Suprapubic skin (tissue), 4 donors: ENCODE measurements around the gene KRT78. TPM values are rescaled to one million over a fixed set of nuclear protein-coding genes. Genes with fewer than 3 reads are reported as not detected.
A peak's percentile ranks its signal among the peaks of the same experiment; 100 is the strongest.

Experiments used
- DNase-seq, 2 donors: peaks; one replicate each; pipeline ENCODE4 v3.0.0-alpha.2; 2019; ENCODE audit warnings: low spot score in 2 of 2
- H3K27ac ChIP-seq: fragments of 200-600 bp; sonication (generic); one replicate; pipeline ENCODE4 v1.5.1; 2019
- H3K27me3 ChIP-seq: fragments of 200-600 bp; sonication (generic); one replicate; pipeline ENCODE4 v1.5.1; 2019
- H3K36me3 ChIP-seq: fragments of 200-600 bp; sonication (generic); one replicate; pipeline ENCODE4 v1.5.1; 2019
- H3K4me1 ChIP-seq: fragments of 200-600 bp; sonication (generic); one replicate; pipeline ENCODE4 v1.5.1; 2019
- H3K4me3 ChIP-seq: fragments of 200-600 bp; sonication (generic); one replicate; pipeline ENCODE4 v1.5.1; 2019; ENCODE audit warnings: mild to moderate bottlenecking
- H3K9me3 ChIP-seq: fragments of 200-600 bp; sonication (generic); one replicate; pipeline ENCODE4 v1.5.1; 2019
- EP300 ChIP-seq: sonication (generic); formaldehyde crosslinking; IDR thresholded peaks from one replicate; pipeline ENCODE4 v1.6.1; 2017; ENCODE audit warnings: antibody characterized with exemption
- POLR2A ChIP-seq, 2 donors: fragments of 450-650 bp; IDR thresholded peaks; one replicate each; pipeline ENCODE4 v1.6.1; 2017; ENCODE audit warnings: antibody characterized with exemption in 2 of 2, mild to moderate bottlenecking in 2 of 2, moderate library complexity in 2 of 2
- POLR2AphosphoS5 ChIP-seq, 3 donors: sonication (generic); formaldehyde crosslinking; IDR thresholded peaks; one replicate each; pipeline ENCODE4 v1.6.1; 2017; ENCODE audit warnings: antibody characterized with exemption in 3 of 3
- WGBS: methylation state at CpG from one replicate; pipeline ENCODE4 v1.1.5; 2018; 5-methylcytosine and 5-hydroxymethylcytosine counted together
- total RNA-seq, 4 donors: library from RNA; depleted of rRNA; stranded (reverse); fragments of >200 nt; gene quantifications; one replicate each; pipeline ENCODE4 v1.1.0, GENCODE V29; 2016
- TF ChIP-seq, protein P1 (sequence below), 2 donors: fragments of 200-600 bp in 1 of 2; fragments of 450-650 bp in 1 of 2; sonication (generic) in 1 of 2; IDR thresholded peaks; one replicate each; pipeline ENCODE4 v1.5.1; 2016 to 2019; ENCODE audit warnings: antibody characterized with exemption in 2 of 2, mild to moderate bottlenecking in 1 of 2, moderate library complexity in 1 of 2

Gene KRT78
- total RNA-seq, 4 donors from 2014 or later = 48.9 to 115 (median 80.0) TPM

DNA sequence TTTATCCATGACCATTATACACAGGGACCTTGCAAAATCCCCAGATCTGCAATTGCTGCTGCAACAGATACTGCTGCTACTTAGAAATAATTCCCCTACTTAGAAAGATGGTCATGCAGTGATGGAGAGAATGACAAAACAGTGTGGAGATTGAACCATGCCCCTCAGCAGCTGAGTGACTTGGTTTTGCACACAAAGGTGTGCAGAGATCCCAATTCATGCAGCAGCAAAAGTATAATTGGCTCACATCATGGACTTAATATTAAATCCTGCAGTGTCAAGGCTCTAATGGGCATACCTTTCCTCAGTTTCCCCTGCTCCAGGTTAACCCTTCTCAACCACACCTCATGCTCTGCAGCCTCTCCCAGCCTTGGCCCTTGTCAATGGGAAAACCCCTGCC, 3.0 kb upstream of the KRT78 start:
- Histone ChIP-seq H3K27me3 (no peaks in the 10 kb centered on the region), H3K4me3 (no peak overlapping the region), H3K9me3 (no peaks in the 10 kb centered on the region), H3K36me3 (no peaks in the 10 kb centered on the region), H3K27ac (no peak overlapping the region), H3K4me1 (peaks cover 15% of the 10 kb centered on the region)
- DNase-seq = peak in 1 of 2 donors; percentile 14
- TF ChIP-seq EP300 = no peak
- TF ChIP-seq POLR2A (IDR thresholded peaks at IDR 0.05) = no peak

DNA sequence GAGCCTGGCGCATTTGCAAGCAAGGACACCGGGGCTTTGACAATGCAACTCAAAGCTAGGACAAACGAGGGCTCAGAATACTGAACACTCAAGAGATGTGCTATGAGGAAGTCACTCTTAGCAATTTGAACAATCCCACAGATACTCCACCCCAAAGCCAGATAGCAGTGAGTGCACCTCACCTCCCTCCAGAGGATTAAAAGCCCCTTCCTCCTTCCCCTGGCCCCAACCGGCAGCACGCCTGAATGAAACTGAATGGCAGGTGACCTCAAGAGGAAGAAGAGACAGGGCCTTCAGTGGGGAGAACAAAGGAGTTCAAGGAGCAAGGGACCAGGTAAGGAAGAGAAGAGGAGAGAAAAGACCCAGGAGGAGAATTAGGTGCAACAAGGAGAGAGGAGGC, 1.9 kb upstream of the KRT78 start:
- 91% methylated on average over 5 of the region's 5 CpGs for WGBS
- no peaks in the 10 kb centered on the region for H3K27me3 ChIP-seq
- H3K4me3 ChIP-seq = no peak overlapping the region
- peak in 1 of 2 donors; percentile 9 for DNase-seq
- H3K4me1 ChIP-seq = peaks cover 21% of the 10 kb centered on the region
- no peaks in the 10 kb centered on the region for H3K36me3 ChIP-seq
- H3K27ac ChIP-seq = no peak overlapping the region
- TF ChIP-seq POLR2A (IDR thresholded peaks at IDR 0.05) (no peak), EP300 (no peak)
- TF ChIP-seq, protein P1, sequence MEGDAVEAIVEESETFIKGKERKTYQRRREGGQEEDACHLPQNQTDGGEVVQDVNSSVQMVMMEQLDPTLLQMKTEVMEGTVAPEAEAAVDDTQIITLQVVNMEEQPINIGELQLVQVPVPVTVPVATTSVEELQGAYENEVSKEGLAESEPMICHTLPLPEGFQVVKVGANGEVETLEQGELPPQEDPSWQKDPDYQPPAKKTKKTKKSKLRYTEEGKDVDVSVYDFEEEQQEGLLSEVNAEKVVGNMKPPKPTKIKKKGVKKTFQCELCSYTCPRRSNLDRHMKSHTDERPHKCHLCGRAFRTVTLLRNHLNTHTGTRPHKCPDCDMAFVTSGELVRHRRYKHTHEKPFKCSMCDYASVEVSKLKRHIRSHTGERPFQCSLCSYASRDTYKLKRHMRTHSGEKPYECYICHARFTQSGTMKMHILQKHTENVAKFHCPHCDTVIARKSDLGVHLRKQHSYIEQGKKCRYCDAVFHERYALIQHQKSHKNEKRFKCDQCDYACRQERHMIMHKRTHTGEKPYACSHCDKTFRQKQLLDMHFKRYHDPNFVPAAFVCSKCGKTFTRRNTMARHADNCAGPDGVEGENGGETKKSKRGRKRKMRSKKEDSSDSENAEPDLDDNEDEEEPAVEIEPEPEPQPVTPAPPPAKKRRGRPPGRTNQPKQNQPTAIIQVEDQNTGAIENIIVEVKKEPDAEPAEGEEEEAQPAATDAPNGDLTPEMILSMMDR (IDR thresholded peaks at IDR 0.05) = no peak
- no peaks in the 10 kb centered on the region for H3K9me3 ChIP-seq

DNA sequence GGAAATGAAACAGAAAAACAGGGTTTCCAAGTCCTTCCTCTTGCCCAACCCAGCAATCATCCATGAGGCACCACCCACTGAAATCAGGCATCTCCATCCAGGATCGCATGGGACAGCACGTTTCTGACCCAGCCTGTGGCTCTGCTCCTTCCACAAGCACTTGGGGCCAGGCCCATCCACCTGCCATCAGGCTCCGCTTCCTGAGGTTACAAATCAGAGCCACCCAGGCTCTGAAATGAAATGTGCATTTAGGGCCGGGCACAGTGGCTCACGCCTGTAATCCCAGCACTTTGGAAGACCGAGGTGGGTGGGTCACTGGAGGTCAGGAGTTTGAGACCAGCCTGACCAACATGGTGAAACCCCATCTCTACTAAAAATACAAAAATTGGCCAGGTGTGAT, 717 bp upstream of the KRT78 start:
- DNase-seq = peak in 1 of 2 donors; percentile 45
- Histone ChIP-seq H3K4me1 (peaks cover 21% of the 10 kb centered on the region), H3K27ac (no peak overlapping the region), H3K36me3 (no peaks in the 10 kb centered on the region), H3K4me3 (no peak overlapping the region), H3K9me3 (no peaks in the 10 kb centered on the region), H3K27me3 (no peaks in the 10 kb centered on the region)
- no peak for TF ChIP-seq POLR2A (IDR thresholded peaks at IDR 0.05)
- TF ChIP-seq POLR2AphosphoS5 (IDR thresholded peaks at IDR 0.05) = no peak
- no peak for TF ChIP-seq EP300
- TF ChIP-seq, protein P1 (IDR thresholded peaks at IDR 0.05) = no peak
- 68% methylated on average over 6 of the region's 6 CpGs for WGBS

DNA sequence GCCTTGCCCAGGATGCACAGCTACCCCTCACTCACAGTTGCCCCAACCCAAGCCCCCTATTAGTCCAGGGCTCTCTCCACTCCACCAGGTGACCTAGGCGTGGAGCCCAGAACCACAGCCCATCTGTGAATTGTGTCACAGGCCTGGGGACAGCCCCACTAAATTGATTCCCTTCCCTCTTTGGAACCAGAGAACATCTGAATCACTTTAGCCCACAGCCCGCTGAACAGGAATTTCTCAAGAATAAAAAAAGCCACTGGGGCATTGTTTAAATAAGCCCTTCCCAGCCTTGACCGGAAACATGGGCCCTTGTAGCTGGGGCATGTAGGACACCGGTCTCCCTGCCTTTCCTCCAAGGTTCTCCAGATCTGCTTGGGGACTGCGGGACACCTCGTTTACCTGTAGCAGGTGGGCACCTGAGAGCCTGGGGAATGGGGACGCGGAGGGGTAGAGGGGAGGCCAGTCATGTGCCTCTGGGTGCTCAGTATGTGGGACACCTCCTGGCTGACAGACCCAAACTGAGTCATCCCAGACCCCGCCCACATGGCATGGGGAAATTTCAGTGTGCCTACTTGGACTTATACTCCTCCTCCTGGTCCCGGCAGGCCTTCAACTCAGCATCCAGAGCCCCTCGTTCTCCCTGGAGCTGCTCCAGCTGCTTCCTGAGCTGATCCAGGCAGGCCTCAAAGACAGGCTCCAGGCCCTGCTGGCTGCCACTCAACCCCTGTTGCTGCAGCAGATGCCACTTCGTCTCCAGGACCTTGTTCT, 1.3 kb downstream of the KRT78 start:
- TF ChIP-seq POLR2A (IDR thresholded peaks at IDR 0.05) = no peak
- H3K36me3 ChIP-seq = no peaks in the 10 kb centered on the region
- no peaks in the 10 kb centered on the region for H3K9me3 ChIP-seq
- peak in 1 of 2 donors; percentile 62 for DNase-seq
- 67% methylated on average over 7 of the region's 12 CpGs for WGBS
- H3K27ac ChIP-seq = peak overlapping the region; percentile 31
- no peaks in the 10 kb centered on the region for H3K27me3 ChIP-seq
- H3K4me3 ChIP-seq = no peak overlapping the region
- peaks cover 21% of the 10 kb centered on the region for H3K4me1 ChIP-seq

DNA sequence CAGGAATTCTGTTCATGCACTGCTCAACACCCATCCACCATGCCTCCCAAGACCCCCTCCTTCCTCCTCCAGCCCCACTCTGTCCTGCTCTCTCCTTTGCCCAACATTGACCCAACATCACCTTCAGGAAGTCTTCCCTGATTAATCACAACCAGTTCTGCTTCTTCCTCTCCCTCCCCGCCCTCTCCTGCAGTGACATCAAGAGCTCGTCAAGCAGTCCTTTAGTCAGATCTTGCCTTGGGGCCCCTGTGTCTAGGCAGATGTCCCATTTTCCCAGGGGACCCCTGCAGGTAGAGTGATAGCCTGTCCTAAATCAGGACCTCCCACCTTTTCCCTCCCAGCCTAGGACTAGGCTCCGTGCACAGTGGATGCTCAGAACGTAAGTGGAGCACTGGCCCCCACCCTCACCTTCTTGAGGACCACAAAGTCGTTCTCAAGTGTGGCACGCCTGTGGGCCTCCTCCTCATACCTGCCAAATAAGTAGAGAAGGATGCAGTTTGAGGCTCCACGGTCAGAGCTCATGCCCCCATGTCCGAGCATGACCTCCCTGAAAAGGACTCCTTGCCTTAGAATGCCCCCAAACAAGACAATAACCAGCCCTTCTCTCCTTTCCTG, 2.3 kb downstream of the KRT78 start:
- TF ChIP-seq EP300 = no peak
- TF ChIP-seq, protein P1 (IDR thresholded peaks at IDR 0.05) = no peak
- Histone ChIP-seq H3K36me3 (no peaks in the 10 kb centered on the region), H3K4me3 (no peak overlapping the region), H3K9me3 (no peaks in the 10 kb centered on the region), H3K4me1 (peaks cover 21% of the 10 kb centered on the region), H3K27me3 (no peaks in the 10 kb centered on the region), H3K27ac (no peak overlapping the region)
- WGBS = 77% methylated on average over 8 of the region's 8 CpGs
- DNase-seq = peak in 1 of 2 donors; percentile 41

DNA sequence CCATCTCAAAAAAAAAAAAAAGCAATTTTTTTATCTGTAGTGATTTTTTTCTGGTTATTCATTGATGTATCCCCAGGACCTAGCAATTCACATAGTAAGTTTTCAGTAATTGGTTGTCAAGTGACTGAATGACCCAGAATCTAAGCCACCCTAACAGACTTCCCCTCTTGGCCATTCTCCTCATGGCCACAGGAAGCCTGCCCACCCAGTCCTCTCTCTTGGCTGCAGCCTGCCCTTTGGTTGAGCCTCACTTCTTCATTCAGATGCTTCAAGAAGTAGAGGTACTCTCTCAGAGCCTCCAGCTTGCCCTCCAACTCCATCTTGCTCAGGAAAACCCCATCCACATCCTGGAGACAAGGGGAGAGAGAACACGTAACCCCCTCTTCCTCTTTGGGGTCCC, 2.8 kb downstream of the KRT78 start:
- H3K4me1 ChIP-seq = peaks cover 21% of the 10 kb centered on the region
- no peak overlapping the region for H3K4me3 ChIP-seq
- peak in 1 of 2 donors; percentile 19 for DNase-seq
- no peak overlapping the region for H3K27ac ChIP-seq
- no peaks in the 10 kb centered on the region for H3K9me3 ChIP-seq
- no peak for TF ChIP-seq EP300
- no peak for TF ChIP-seq POLR2AphosphoS5 (IDR thresholded peaks at IDR 0.05)
- TF ChIP-seq POLR2A (IDR thresholded peaks at IDR 0.05) = no peak
- TF ChIP-seq, protein P1 (IDR thresholded peaks at IDR 0.05) = no peak
- H3K36me3 ChIP-seq = no peaks in the 10 kb centered on the region
- no peaks in the 10 kb centered on the region for H3K27me3 ChIP-seq
- 56% methylated on average over 1 of the region's 1 CpG for WGBS
